Peyer's patch (tissue), 4 donors: Measurements from ENCODE around the gene ZBTB8OS.

Experiments used
- CTCF ChIP-seq, 6 experiments: fragments of 450-650 bp in 4 of 6; fragments of 200-600 bp in 2 of 6; sonication (generic) in 1 of 6; IDR thresholded peaks; one replicate each; pipeline ENCODE4 v1.5.1; 2017 to 2019; ENCODE audit warnings: antibody characterized with exemption in 6 of 6, mild to moderate bottlenecking in 3 of 6, moderate library complexity in 1 of 6
- POLR2A ChIP-seq, 2 donors: fragments of 450-650 bp; IDR thresholded peaks; one replicate each; pipeline ENCODE4 v1.5.1; 2017; ENCODE audit warnings: antibody characterized with exemption in 2 of 2, mild to moderate bottlenecking in 2 of 2, moderate library complexity in 2 of 2

GRCh38 chr1:32580348-32581017, 69.9 kb downstream of the ZBTB8OS start:
- no peak for TF ChIP-seq CTCF (IDR thresholded peaks at IDR 0.05)
- TF ChIP-seq POLR2A (IDR thresholded peaks at IDR 0.05), result no peak
